Right atrium auricular region (tissue), 2 donors: Measurements from ENCODE around the gene SMPD3. TPM values are rescaled to one million over a fixed set of nuclear protein-coding genes. Genes with fewer than 3 reads are reported as not detected.

Experiments
- DNase-seq: peaks from one replicate; pipeline ENCODE4 v3.0.0-alpha.2; 2019; ENCODE audit warnings: low spot score
- H3K27ac ChIP-seq, 2 donors: fragments of 200-600 bp; sonication (generic); 1 replicate in 1 of 2; 2 replicates in 1 of 2; pipeline ENCODE4 v1.5.1; 2016 to 2019
- H3K27me3 ChIP-seq, 2 donors: fragments of 200-600 bp; sonication (generic); one replicate each; pipeline versions ENCODE4 v1.5.1 to v1.6.0; 2017 to 2019
- H3K36me3 ChIP-seq: fragments of 200-600 bp; sonication (generic); one replicate; pipeline ENCODE4 v1.5.1; 2016
- H3K4me1 ChIP-seq, 2 donors: fragments of 200-600 bp; sonication (generic); one replicate each; pipeline versions ENCODE4 v1.5.1 to v1.6.0; 2017 to 2019
- H3K4me3 ChIP-seq, 2 donors: fragments of 200-600 bp; sonication (generic); 1 replicate in 1 of 2; 2 replicates in 1 of 2; pipeline ENCODE4 v1.5.1; 2017 to 2019; ENCODE audit warnings: mild to moderate bottlenecking in 1 of 2, moderate library complexity in 1 of 2
- H3K9me3 ChIP-seq, 2 donors: fragments of 200-600 bp; sonication (generic); one replicate each; pipeline ENCODE4 v1.5.1; 2019
- CTCF ChIP-seq, 2 donors: fragments of 200-600 bp; sonication (generic); IDR thresholded peaks; one replicate each; pipeline ENCODE4 v1.5.1; 2019; ENCODE audit warnings: antibody characterized with exemption in 2 of 2
- total RNA-seq, 2 donors: library from RNA; depleted of rRNA; stranded (reverse); fragments of >200 nt; gene quantifications; one replicate each; pipeline ENCODE4 v1.1.0, GENCODE V29; 2016

SMPD3 gene
- total RNA-seq, 2 donors from 2014 or later: 3.0 to 4.4 TPM

- H3K36me3 ChIP-seq: peaks cover 37% of the 10 kb centered on the region
Observed at GRCh38 chr16:68324336-68324735, 124.0 kb downstream of the SMPD3 start.

GRCh38 chr16:68319185-68319908 lies 129.0 kb downstream of the SMPD3 start:
- Histone ChIP-seq H3K27ac (no peak overlapping the region), H3K4me1 (no peaks in the 10 kb centered on the region), H3K4me3 (no peak overlapping the region), H3K27me3 (no peaks in the 10 kb centered on the region), H3K36me3 (peaks cover 33% of the 10 kb centered on the region), H3K9me3 (no peaks in the 10 kb centered on the region)
- no peak for TF ChIP-seq CTCF (IDR thresholded peaks at IDR 0.05)
- no peak for DNase-seq

More at GRCh38 chr16:68324336-68324735, 124.0 kb downstream of the SMPD3 start:
- no peak for DNase-seq
- Histone ChIP-seq H3K4me3 (no peak overlapping the region), H3K9me3 (no peaks in the 10 kb centered on the region), H3K4me1 (no peaks in the 10 kb centered on the region), H3K27me3 (no peaks in the 10 kb centered on the region), H3K27ac (no peak overlapping the region)
- TF ChIP-seq CTCF (IDR thresholded peaks at IDR 0.05): no peak

DNA sequence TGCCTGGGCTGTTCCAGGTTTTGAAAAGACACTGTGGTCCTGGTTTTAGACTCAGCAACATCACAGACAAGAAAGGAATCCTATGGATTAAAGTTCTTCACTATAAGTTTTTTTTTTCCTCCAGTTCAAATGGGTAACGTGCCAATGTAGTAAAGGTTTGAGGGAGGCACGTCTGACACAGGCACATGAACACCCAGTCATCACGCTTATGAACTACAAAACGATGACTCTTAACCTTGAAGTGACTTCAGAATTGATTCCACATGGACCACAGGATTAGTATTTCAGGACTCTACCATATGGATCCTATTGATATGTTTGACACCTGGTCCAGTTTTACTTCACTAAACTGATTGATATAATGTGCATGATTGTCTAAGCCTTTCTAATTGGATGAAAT lies 135.2 kb downstream of the SMPD3 start:
- H3K4me1 ChIP-seq: peaks cover 0 to 27% of the 10 kb centered on the region in 2 donors

DNA sequence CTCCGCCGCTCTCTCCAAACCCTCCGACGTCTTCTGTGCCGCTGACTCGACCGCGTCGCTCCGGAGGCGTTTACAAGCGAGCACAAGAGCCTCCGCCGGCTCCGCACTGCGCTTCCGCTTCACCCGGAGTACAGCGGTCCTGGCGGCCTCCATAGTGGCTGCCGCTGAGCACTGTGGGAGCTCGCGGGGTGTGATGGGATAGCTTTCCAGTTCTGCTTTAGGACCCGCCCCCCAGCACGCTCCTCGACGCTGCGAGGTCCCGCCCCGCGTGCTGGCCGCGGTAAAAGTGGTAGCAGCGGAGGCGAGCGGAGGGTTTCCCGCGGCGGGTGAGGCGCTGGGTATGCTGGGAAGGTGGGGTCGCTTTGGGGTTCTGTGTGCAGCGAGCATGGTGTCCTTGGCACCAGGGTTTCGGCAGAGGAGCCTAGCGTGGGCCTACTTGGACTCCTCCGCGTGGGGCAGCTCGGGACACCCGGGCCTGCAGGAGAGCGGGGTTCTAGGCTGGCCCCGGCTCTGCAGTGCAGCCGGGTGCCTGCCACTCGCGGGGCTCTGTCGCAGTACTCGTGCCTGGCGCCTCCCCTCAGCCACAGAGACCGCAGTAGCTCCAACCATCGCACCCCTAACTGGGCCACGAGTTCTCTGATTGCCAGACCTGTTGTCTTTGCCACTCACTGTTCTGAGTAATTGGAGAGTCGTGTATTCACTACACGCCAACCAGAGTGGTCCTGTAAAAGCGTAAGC lies 137.4 kb downstream of the SMPD3 start, which contains the start of the genes PRMT7 and SLC7A6OS:
Gene PRMT7 (plus strand): TSS at position 246 of the 738 bp plus-strand sequence. CDS start 4,961 bp downstream, outside the sequence.
Gene SLC7A6OS (minus strand): TSS at position 173 of the 738 bp plus-strand sequence. CDS start 20 bp downstream, at position 153.
- peaks cover 0 to 27% of the 10 kb centered on the region in 2 donors for H3K4me1 ChIP-seq
- peak within 1 kb of the TSS; percentile 69 to 80 for H3K27ac ChIP-seq
- peaks cover 5% of the 10 kb centered on the region for H3K36me3 ChIP-seq
- H3K9me3 ChIP-seq: no peaks in the 10 kb centered on the region
- H3K27me3 ChIP-seq: no peaks in the 10 kb centered on the region
- DNase-seq: peak; percentile 86
- peak within 1 kb of the TSS; percentile 58 to 88 for H3K4me3 ChIP-seq
- peak in 1 of 2 donors; percentile 68 for TF ChIP-seq CTCF (IDR thresholded peaks at IDR 0.05)

More for the DNA sequence above, 135.2 kb downstream of the SMPD3 start:
- H3K27ac ChIP-seq: no peak overlapping the region
- peaks cover 9% of the 10 kb centered on the region for H3K36me3 ChIP-seq
- no peaks in the 10 kb centered on the region for H3K27me3 ChIP-seq
- H3K9me3 ChIP-seq: no peaks in the 10 kb centered on the region
- no peak for DNase-seq
- H3K4me3 ChIP-seq: no peak overlapping the region
- no peak for TF ChIP-seq CTCF (IDR thresholded peaks at IDR 0.05)

- DNase-seq: no peak
- no peaks in the 10 kb centered on the region for H3K27me3 ChIP-seq
- H3K4me3 ChIP-seq: peak overlapping the region; percentile 58 to 88
- peaks cover 0 to 27% of the 10 kb centered on the region in 2 donors for H3K4me1 ChIP-seq
- H3K9me3 ChIP-seq: no peaks in the 10 kb centered on the region
- TF ChIP-seq CTCF (IDR thresholded peaks at IDR 0.05): no peak
- peak overlapping the region; percentile 69 to 80 for H3K27ac ChIP-seq
- peaks cover 6% of the 10 kb centered on the region for H3K36me3 ChIP-seq
Observed at GRCh38 chr16:68310437-68310773, 137.9 kb downstream of the SMPD3 start.
